GM19025 (cell line): Measurements from ENCODE around the gene ATF7IP.
"Not testable (repeated sequence)": the region's sequence is repeated elsewhere in the genome, so short reads cannot be mapped to it uniquely, and the experiment has no call there.

Experiments used
- ATAC-seq: cut with Tn5 transposase; IDR thresholded peaks from one replicate; pipeline ENCODE4 v1.9.1; 2021; ENCODE audit warnings: mild to moderate bottlenecking, low read depth, moderate library complexity; ENCODE audit not compliant: unreplicated experiment

The ATF7IP gene

GRCh38 chr12:14365294-14366208, at the start of gene ATF7IP:
Gene ATF7IP (plus strand): TSS chr12:14365682. CDS start chr12:14423916, 58,234 bp downstream.
- peak; percentile 56 for ATAC-seq

- ATAC-seq: no peak
These were observed 47.9 kb upstream of the ATF7IP start for GRCh38 chr12:14317362-14318146.

- ATAC-seq: not testable (repeated sequence)
These were observed 45.6 kb upstream of the ATF7IP start for GRCh38 chr12:14319704-14320427.

- ATAC-seq: no peak
These were observed 43.1 kb upstream of the ATF7IP start for GRCh38 chr12:14322403-14322802.

GRCh38 chr12:14325716-14326343, 39.7 kb upstream of the ATF7IP start:
- ATAC-seq: no peak

- no peak for ATAC-seq
These were observed 38.8 kb upstream of the ATF7IP start for GRCh38 chr12:14326699-14327098.

- ATAC-seq: no peak
These were observed 37.8 kb upstream of the ATF7IP start for GRCh38 chr12:14327711-14328110.

- no peak for ATAC-seq
These were observed 33.0 kb upstream of the ATF7IP start for GRCh38 chr12:14332482-14332881.

GRCh38 chr12:14340371-14340770, 25.1 kb upstream of the ATF7IP start:
- ATAC-seq: no peak

- not testable (repeated sequence) for ATAC-seq
These were observed 14.0 kb upstream of the ATF7IP start for GRCh38 chr12:14351524-14351923.

GRCh38 chr12:14352066-14352465, 13.4 kb upstream of the ATF7IP start:
- ATAC-seq: not testable (repeated sequence)

GRCh38 chr12:14354665-14355064, 10.8 kb upstream of the ATF7IP start:
- ATAC-seq: not testable (repeated sequence)

- no peak for ATAC-seq
These were observed 9.3 kb upstream of the ATF7IP start for GRCh38 chr12:14356147-14356546.

- no peak for ATAC-seq
These were observed 8.0 kb upstream of the ATF7IP start for GRCh38 chr12:14357486-14357885.

GRCh38 chr12:14362352-14362751, 3.1 kb upstream of the ATF7IP start:
- ATAC-seq: no peak

- ATAC-seq: no peak
These were observed 755 bp upstream of the ATF7IP start for GRCh38 chr12:14364583-14365271.

- no peak for ATAC-seq
These were observed 942 bp downstream of the ATF7IP start for GRCh38 chr12:14366209-14367039.

GRCh38 chr12:14367040-14367661, 1.7 kb downstream of the ATF7IP start:
- ATAC-seq: peak; percentile 40
